Breast epithelium (tissue), 3 donors: ENCODE data around the gene COLQ.

ENCODE experiments used
- CTCF ChIP-seq, 3 donors: fragments of 450-650 bp; IDR thresholded peaks; one replicate each; pipeline ENCODE4 v1.5.1; 2016 to 2017; ENCODE audit warnings: antibody characterized with exemption in 3 of 3, mild to moderate bottlenecking in 3 of 3, moderate library complexity in 3 of 3
- POLR2AphosphoS5 ChIP-seq, 3 donors: sonication (generic); formaldehyde crosslinking; IDR thresholded peaks; one replicate each; pipeline ENCODE4 v1.6.1; 2017; ENCODE audit warnings: antibody characterized with exemption in 3 of 3

GRCh38 chr3:15438983-15439382 lies 82.5 kb downstream of the COLQ start:
- TF ChIP-seq CTCF (IDR thresholded peaks at IDR 0.05): no peak
- TF ChIP-seq POLR2AphosphoS5 (IDR thresholded peaks at IDR 0.05): no peak
